CD4-positive, alpha-beta T cell treated with Interleukin-2 at 100 ng/mL for 4 hours (primary cell): ENCODE measurements around the gene SMIM5.
A peak's percentile ranks its signal among the peaks of the same experiment; 100 is the strongest.

Source experiments
- DNase-seq: peaks from one replicate; pipeline ENCODE4 v3.0.0-alpha.2; 2020; ENCODE audit warnings: low spot score

SMIM5 gene

GRCh38 chr17:75640556-75641119 is 7.4 kb downstream of the SMIM5 start:
- no peak for DNase-seq

- DNase-seq = no peak
Observed at GRCh38 chr17:75641343-75641742, 8.1 kb downstream of the SMIM5 start.

- DNase-seq = no peak
Observed at GRCh38 chr17:75642182-75642783, 9.0 kb downstream of the SMIM5 start.

GRCh38 chr17:75642784-75643642 is 9.8 kb downstream of the SMIM5 start:
- no peak for DNase-seq

GRCh38 chr17:75643643-75644017 is 10.4 kb downstream of the SMIM5 start:
- no peak for DNase-seq

- no peak for DNase-seq
Observed at GRCh38 chr17:75645501-75645888, 12.3 kb downstream of the SMIM5 start.

- peak; percentile 10 for DNase-seq
Observed at GRCh38 chr17:75645889-75646637, 12.8 kb downstream of the SMIM5 start.

- DNase-seq = no peak
Observed at GRCh38 chr17:75646638-75646992, 13.4 kb downstream of the SMIM5 start.

- DNase-seq = no peak
Observed at GRCh38 chr17:75647061-75647460, 13.8 kb downstream of the SMIM5 start.

GRCh38 chr17:75647921-75648320 is 14.7 kb downstream of the SMIM5 start:
- DNase-seq = no peak

GRCh38 chr17:75649687-75650086 is 16.5 kb downstream of the SMIM5 start:
- no peak for DNase-seq

GRCh38 chr17:75650874-75651273 is 17.6 kb downstream of the SMIM5 start:
- no peak for DNase-seq

- no peak for DNase-seq
Observed at GRCh38 chr17:75652341-75652740, 19.1 kb downstream of the SMIM5 start.

- DNase-seq = peak; percentile 28
Observed at GRCh38 chr17:75652934-75653549, 19.8 kb downstream of the SMIM5 start.

GRCh38 chr17:75654176-75654575 is 20.9 kb downstream of the SMIM5 start:
- DNase-seq = no peak

GRCh38 chr17:75658237-75658636 is 25.0 kb downstream of the SMIM5 start:
- no peak for DNase-seq

- no peak for DNase-seq
Observed at GRCh38 chr17:75661531-75661930, 28.3 kb downstream of the SMIM5 start.

GRCh38 chr17:75662511-75662910 is 29.3 kb downstream of the SMIM5 start:
- DNase-seq = no peak

- DNase-seq = no peak
Observed at GRCh38 chr17:75664099-75664549, 30.9 kb downstream of the SMIM5 start.

GRCh38 chr17:75665981-75666380 is 32.7 kb downstream of the SMIM5 start:
- DNase-seq = no peak

- DNase-seq = peak; percentile 97
Observed at GRCh38 chr17:75666959-75667790, 33.9 kb downstream of the SMIM5 start, which contains the start of the genes RECQL5 and SAP30BP. Gene RECQL5, minus strand, starts transcription at chr17:75667154. Its CDS starts 597 bp downstream, at chr17:75666557. Gene SAP30BP, plus strand, starts transcription at chr17:75667338. Its CDS starts 35 bp downstream, at chr17:75667373.
